ENCODE measurements around the gene RALGPS1. TPM values are rescaled to one million over a fixed set of nuclear protein-coding genes. Genes with fewer than 3 reads are reported as not detected.

RALGPS1 gene
- total and polyA plus RNA-seq, 7 donors = 3.9 to 7.7 (median 5.4) TPM

DNA sequence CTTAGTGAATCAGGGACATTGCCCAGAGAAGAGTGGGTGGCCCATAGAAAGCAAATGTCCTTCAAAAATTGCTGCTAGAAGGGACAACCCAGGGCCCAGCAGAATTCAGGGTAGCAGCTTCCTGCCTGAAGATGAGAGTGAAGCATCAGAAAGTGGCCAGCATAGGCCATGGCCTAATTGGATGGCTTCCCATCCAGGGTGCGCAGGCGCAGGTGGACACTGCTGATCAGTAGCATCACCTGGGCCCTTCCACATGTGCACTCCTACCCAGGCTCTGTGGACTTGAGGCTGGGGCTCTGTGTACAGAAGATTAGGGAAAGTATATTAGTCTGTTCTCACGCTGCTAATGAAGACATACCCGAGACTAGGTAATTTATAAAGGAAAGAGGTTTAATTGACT lies 291.4 kb downstream of the RALGPS1 start:
- no peak for ATAC-seq

GRCh38 chr9:127206666-127207065 lies 292.1 kb downstream of the RALGPS1 start:
- no peak for DNase-seq
- H3K9me3 ChIP-seq = no peaks in the 10 kb centered on the region
- H3K4me3 ChIP-seq = no peak overlapping the region
- H3K27ac ChIP-seq = no peak overlapping the region
- H3K4me1 ChIP-seq = peaks cover 23% of the 10 kb centered on the region
- no peak for TF ChIP-seq CTCF (IDR thresholded peaks at IDR 0.05)
- ATAC-seq = no peak
- intact Hi-C loops (cut with DNase I) = no loop called here
- no peaks in the 10 kb centered on the region for H3K27me3 ChIP-seq (ENCODE audit: insufficient read depth in 3 of 3, low read length in 2 of 3)
- no peaks in the 10 kb centered on the region for H3K36me3 ChIP-seq (ENCODE audit: insufficient read depth in 1 of 2, low read depth in 1 of 2)
- WGBS, 3 donors = 95 to 98% (median 96%) methylated on average over 3 of the region's 3 CpGs

More for the DNA sequence above, 291.4 kb downstream of the RALGPS1 start:
- no peaks in the 10 kb centered on the region for H3K27me3 ChIP-seq (ENCODE audit: insufficient read depth in 3 of 3, low read length in 2 of 3)
- TF ChIP-seq CTCF (IDR thresholded peaks at IDR 0.05) = no peak
- H3K36me3 ChIP-seq (ENCODE audit: insufficient read depth in 1 of 2, low read depth in 1 of 2) = no peaks in the 10 kb centered on the region
- 96 to 98% (median 98%) methylated on average over 4 of the region's 4 CpGs for WGBS, 3 donors
- DNase-seq = no peak
- H3K27ac ChIP-seq = no peak overlapping the region
- intact Hi-C loops (cut with DNase I) = no loop called here
- H3K4me1 ChIP-seq = peaks cover 23% of the 10 kb centered on the region
- H3K4me3 ChIP-seq = no peak overlapping the region
- H3K9me3 ChIP-seq = no peaks in the 10 kb centered on the region

DNA sequence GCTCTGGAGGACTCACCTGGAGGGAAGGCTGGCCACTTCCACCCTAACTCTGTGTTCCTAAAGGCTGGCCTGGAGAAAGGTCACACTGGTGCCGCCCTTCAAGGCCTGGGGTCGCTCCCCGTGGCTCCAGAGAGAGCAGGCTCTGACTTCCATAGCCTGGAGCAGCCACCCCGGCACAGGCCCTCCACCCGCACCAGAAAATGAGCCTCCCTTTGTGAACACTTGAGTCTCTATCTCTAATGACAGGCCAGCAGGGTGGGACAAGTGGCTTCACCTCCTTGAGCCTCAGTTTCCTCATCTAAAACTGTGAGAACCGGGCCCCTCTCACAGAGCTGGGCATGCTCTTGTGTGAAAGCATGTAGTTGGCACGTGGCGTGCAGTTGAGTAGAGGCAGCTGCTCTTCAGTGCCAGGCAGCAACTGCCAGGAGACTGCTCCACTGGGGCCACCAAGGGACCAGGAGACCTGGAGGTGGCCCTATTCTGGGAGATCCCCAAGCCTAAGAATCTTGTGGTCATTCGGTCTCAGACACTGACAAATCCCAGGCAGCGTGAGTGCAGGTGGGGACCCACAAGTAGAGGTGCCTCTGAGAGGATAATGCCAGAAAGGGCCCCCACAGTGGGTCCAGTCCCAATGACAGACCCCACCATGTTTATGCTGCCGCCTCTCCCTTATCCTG lies 293.3 kb downstream of the RALGPS1 start:
- DNase-seq (no peak), ATAC-seq (no peak)
- Histone ChIP-seq H3K36me3 (ENCODE audit: insufficient read depth in 1 of 2, low read depth in 1 of 2) (no peaks in the 10 kb centered on the region), H3K4me3 (no peak overlapping the region), H3K27ac (no peak overlapping the region), H3K9me3 (no peaks in the 10 kb centered on the region), H3K27me3 (ENCODE audit: insufficient read depth in 3 of 3, low read length in 2 of 3) (no peaks in the 10 kb centered on the region), H3K4me1 (peaks cover 23% of the 10 kb centered on the region)
- 76 to 93% (median 80%) methylated on average over 11 of the region's 11 CpGs for WGBS, 3 donors
- intact Hi-C loops (cut with DNase I) = no loop called here
- no peak for TF ChIP-seq CTCF (IDR thresholded peaks at IDR 0.05)

- Histone ChIP-seq H3K27me3 (ENCODE audit: insufficient read depth in 3 of 3, low read length in 2 of 3) (no peaks in the 10 kb centered on the region), H3K36me3 (ENCODE audit: insufficient read depth in 1 of 2, low read depth in 1 of 2) (no peaks in the 10 kb centered on the region), H3K9me3 (no peaks in the 10 kb centered on the region), H3K4me1 (peaks cover 23% of the 10 kb centered on the region), H3K4me3 (no peak overlapping the region), H3K27ac (no peak overlapping the region)
- ATAC-seq (no peak), DNase-seq (no peak)
- intact Hi-C loops (cut with DNase I) = no loop called here
- 91 to 95% (median 92%) methylated on average over 8 of the region's 8 CpGs for WGBS, 3 donors
- no peak for TF ChIP-seq CTCF (IDR thresholded peaks at IDR 0.05)
These were observed 293.8 kb downstream of the RALGPS1 start for GRCh38 chr9:127208416-127208815.

DNA sequence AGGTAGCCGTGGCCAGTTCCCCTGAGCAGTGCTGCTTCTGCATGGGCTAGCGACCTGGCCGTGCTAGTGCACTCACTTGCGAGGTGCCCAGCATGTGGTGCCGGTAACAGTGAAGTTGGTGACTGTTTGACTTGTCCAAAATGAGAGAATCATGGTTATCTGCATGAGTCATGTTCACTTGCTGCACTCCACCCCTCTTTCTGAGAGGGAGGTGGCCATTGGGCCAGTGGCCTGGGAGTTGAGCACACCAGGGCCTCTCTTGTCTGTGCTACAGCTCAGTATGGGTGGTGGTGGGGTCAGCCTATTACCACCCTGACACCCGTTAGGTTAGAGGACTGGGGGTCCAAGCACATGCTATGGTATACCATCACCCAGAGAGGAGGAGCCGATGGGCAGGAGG lies 294.6 kb downstream of the RALGPS1 start:
- Histone ChIP-seq H3K27ac (no peak overlapping the region), H3K36me3 (ENCODE audit: insufficient read depth in 1 of 2, low read depth in 1 of 2) (no peaks in the 10 kb centered on the region), H3K27me3 (ENCODE audit: insufficient read depth in 3 of 3, low read length in 2 of 3) (no peaks in the 10 kb centered on the region), H3K9me3 (no peaks in the 10 kb centered on the region), H3K4me3 (no peak overlapping the region), H3K4me1 (peaks cover 23% of the 10 kb centered on the region)
- no peak for DNase-seq
- WGBS, 3 donors = 86 to 90% (median 88%) methylated on average over 7 of the region's 7 CpGs
- intact Hi-C loops (cut with DNase I) = no loop called here
- ATAC-seq = no peak
- TF ChIP-seq CTCF (IDR thresholded peaks at IDR 0.05) = no peak
